UCSD-AML1 (cell line): Measurements from ENCODE around the gene LTA.

Experiments used
- DNase-seq: peaks from one replicate; lab custom pipeline; 2025; ENCODE audit not compliant: unreplicated experiment; lab: John Stamatoyannopoulos, UW

The LTA gene

GRCh38 chr6:31541658-31542521 is 30.2 kb upstream of the LTA start, which contains the start of gene DDX39B:
TSS of gene DDX39B (minus strand) at chr6:31542003. CDS start at chr6:31540532, 1,471 bp downstream.
- peak; percentile 93 for DNase-seq

GRCh38 chr6:31543639-31544038 is 28.4 kb upstream of the LTA start:
- DNase-seq: no peak

- no peak for DNase-seq
Observed at GRCh38 chr6:31544676-31545075, 27.4 kb upstream of the LTA start.

- no peak for DNase-seq
Observed at GRCh38 chr6:31545291-31545690, 26.8 kb upstream of the LTA start.

GRCh38 chr6:31546339-31546957 is 25.6 kb upstream of the LTA start, which contains the start of gene ATP6V1G2:
TSS of gene ATP6V1G2 (minus strand) at chr6:31546608. CDS start at chr6:31546559, 49 bp downstream.
- peak; percentile 89 for DNase-seq

GRCh38 chr6:31546958-31547726 is 24.9 kb upstream of the LTA start, which contains the start of gene NFKBIL1:
TSS of gene NFKBIL1 (plus strand) at chr6:31547608. CDS start at chr6:31547695, 87 bp downstream.
- DNase-seq: peak; percentile 95

- no peak for DNase-seq
Observed at GRCh38 chr6:31547727-31548543, 24.2 kb upstream of the LTA start.

- no peak for DNase-seq
Observed at GRCh38 chr6:31548544-31548873, 23.6 kb upstream of the LTA start.

GRCh38 chr6:31551371-31551770 is 20.7 kb upstream of the LTA start:
- DNase-seq: peak; percentile 77

GRCh38 chr6:31556307-31556706 is 15.8 kb upstream of the LTA start:
- DNase-seq: no peak

GRCh38 chr6:31557443-31558317 is 14.4 kb upstream of the LTA start:
- no peak for DNase-seq

- no peak for DNase-seq
Observed at GRCh38 chr6:31558318-31558625, 13.8 kb upstream of the LTA start.

- peak; percentile 89 for DNase-seq
Observed at GRCh38 chr6:31558631-31559500, 13.2 kb upstream of the LTA start.

- no peak for DNase-seq
Observed at GRCh38 chr6:31559606-31559957, 12.5 kb upstream of the LTA start.

GRCh38 chr6:31559958-31560696 is 12.0 kb upstream of the LTA start:
- DNase-seq: peak; percentile 87

- DNase-seq: no peak
Observed at GRCh38 chr6:31560697-31561058, 11.4 kb upstream of the LTA start.

- no peak for DNase-seq
Observed at GRCh38 chr6:31567531-31568370, 4.3 kb upstream of the LTA start.
